ENCODE results near the gene CACNA2D4.

CACNA2D4 gene

DNA sequence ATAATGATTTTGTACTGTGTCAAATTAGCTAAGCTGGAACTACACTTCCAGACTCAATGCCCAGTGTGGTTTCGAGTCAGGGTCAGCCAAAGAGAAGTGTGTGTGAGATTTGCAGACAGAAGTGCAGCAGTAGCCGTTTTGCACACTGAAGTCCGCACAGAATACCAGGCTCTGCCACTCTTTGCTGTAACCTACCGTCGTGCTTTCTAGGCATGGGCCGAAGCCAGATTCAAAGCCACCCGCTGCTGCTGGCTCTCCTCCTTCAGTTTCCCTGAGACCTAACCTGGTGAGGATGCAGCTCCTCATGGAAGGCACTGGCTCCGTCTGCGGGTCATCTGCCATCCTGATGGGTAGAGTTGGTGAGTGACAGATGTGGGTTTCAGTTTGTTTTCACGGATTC is 49.3 kb downstream of the CACNA2D4 start:
- DNase-seq, result no peak

DNA sequence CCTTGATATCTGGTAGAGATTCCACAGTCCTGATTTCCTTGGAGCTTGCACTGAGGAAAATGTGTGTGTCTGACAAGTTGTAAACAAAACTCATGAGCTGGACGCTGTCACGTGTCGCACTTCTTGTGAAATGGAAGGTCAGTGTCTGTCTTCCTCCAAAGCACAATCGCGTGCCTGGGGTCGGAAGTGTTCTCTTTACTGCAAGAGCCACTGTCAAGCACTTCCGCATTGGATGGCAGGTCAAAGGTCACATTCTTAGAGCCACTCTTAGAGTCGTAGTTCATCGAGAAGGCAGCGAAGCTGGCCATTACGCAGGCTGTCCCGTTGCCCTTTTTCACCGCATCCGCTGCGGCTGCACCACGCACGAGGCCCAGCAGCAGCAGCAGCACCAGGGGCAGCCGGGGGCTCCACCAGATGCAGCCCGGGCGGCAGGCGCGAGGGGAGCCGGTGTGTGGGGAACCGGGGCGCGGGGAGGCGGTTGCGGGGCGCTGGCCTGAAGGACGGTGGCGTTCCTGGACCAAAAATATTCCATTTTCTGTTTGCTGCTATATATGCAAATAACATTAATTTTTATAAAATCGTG is 53.1 kb downstream of the CACNA2D4 start:
- no peak for DNase-seq

DNA sequence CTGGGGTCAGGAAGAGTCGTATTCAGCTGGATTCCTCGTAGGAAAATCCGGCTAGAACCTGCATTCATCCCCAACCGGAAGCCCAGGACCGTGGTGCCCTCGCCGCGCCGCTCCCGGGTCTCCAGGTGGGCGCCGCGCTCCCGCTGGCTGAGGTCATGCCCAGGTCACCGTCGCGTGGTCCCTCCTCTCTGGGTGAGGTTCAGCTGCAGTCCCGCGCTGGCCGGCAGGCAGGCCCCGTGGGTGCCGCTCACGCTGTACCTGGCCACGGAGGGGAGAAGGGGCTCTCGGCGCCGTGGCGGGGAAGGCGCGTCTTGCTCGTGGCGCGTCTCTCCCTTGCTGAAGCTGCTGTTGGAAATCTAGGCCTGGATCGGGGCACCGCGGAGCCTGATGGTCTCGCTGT is 53.6 kb downstream of the CACNA2D4 start:
- DNase-seq, result no peak

DNA sequence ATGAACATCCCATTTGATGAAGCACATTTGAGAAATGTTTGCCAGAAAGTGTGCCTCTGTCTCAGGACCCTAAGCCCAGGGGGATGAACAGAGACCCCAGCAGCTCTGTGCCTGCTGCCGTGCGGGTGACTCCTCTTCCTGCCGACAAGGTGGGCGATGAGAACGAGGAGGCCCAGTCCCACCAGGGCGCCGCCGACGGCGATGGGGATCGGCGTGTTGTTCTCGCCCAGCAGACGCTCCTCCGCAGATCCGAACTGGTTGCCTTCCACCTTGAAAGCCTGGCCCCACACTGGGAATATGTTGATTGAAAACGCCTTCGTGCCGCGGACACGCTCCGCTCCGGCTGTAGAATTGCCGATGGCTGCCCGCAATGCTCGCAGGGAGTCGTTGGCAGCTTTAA is 54.0 kb downstream of the CACNA2D4 start:
- DNase-seq, result no peak

DNA sequence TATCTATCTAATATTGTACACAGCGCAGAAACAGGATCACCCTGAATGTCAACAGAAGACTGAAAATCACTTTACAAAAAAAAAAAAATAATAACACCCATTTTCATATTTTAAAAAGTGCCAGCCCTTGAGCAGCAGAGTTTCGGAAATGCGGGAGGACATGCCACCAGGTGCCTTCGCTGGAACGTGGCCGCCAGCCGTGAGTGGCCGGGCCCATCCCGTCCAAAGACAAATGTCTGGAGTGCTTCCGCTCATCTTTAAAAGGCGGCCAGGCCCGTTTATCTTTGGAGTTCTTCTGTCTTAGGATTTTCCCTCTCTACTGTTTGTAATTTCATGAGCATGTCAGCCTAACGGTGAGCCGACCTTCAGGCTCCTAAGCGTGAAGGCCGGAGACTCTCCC is 54.6 kb downstream of the CACNA2D4 start:
- no peak for DNase-seq

DNA sequence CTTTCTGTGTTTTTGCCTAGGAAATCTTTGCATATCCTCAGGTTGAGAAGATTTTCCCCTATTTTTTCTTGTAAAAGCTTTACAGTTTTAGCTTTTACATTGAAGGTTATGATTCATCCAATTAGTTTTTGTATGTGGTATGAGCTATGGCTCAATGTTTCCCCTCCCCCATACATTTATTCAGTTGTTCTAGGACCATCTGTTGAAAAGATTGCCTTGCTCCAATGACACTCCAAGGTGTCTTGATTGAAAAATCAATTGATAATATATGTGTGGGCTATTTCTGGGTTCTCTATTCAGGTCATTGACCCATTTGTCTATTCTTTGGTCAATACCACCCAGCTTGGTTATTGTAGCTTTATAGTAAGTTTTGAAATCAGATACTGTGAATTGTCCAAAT is 55.5 kb downstream of the CACNA2D4 start:
- no peak for DNase-seq

DNA sequence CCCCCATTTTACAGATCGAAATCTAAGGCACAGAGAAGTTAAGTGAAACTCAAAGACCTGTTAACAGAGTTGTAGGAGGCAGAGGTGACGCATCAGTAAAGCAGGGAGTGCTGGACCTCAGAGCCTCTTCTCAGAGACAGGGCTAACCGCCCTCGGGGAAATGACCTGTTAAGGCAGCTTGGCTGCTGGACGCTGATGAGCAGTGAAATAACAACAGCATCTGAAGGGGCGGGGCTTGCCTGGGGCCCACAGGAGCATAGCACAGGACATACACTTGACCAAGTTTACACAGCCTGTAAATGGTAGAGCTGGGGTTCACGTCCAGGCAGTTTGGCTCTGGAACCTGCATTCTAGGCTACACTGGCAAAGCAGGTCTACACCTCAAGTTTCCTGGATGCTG is 58.8 kb downstream of the CACNA2D4 start:
- DNase-seq, result no peak

DNA sequence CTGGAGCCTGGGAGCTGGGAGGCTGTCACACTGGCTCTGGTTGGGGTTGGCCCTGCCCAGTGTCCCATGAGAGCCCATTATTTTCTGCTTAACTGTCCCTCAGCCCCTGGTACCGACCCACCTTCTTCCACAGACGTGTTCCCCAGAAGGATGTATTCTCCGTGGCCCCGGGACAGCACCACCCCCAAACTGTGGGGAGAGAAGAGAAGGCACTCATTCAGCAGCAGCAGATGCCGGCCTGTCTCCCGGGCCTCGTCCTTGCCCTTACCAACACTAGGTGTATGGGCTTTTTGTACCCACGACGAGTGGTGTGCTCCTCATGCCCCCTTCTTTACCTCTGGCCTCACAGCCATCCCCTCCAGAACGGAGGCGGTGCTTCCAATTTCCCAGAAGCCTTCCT is 60.0 kb downstream of the CACNA2D4 start:
- DNase-seq, result no peak

DNA sequence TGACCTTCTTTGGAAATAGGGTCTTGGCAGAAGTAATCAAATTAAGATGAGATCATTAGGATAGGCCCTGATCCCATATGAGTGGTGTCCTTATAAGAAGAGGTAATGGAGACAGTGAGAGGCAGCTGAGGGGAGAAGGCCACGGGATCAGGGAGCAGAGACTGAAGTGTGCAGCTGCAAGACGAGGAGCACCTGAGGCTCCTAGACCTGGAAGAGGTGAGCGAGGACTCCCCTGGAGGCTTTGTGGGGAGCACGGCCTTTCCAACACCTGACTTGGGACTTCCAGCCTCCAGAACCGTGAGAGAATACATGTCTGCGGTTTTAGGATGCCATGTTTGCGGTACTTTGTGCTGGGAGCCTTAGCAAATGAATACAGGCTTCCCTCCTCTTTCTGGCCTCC is 60.6 kb downstream of the CACNA2D4 start:
- no peak for DNase-seq

DNA sequence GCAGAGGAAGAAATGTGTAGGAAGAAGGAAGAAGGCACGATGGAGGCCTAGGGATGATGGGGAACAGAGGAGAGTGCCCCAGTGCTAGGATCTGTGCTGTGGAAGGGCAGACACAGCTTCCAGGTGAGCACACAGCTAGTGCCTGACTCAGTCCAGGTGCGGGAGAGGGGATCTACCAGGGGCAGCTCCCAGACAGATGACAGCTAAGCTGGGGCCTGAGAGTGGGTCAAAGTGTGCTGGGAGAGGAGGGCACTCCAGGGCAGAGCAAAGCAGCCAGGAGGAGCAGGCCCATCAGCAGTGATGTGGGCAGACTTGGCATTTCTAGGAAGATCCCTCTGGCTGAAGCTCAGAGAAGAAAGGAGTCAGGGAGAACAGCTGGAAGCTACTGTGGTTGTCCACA is 61.4 kb downstream of the CACNA2D4 start:
- no peak for DNase-seq

DNA sequence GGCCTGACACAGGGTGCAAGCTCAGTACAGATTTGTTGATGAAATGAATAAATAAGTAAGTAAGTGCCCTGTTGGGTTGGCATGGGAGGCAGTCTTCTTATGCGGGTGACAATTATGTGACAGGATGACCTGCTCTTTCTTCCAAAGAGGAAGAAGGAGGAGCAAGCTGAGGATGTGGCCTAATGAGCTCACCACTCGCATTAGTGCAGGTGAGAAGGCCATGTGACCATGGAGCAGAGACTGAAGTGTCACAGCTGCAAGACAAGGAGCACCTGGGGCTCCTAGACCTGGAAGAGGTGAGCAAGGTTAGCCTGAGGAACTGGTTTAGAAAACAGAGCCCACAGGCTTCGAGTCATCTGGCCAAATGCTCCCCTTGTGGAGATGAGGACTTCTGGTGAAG is 63.2 kb downstream of the CACNA2D4 start:
- DNase-seq, result peak; percentile 7

DNA sequence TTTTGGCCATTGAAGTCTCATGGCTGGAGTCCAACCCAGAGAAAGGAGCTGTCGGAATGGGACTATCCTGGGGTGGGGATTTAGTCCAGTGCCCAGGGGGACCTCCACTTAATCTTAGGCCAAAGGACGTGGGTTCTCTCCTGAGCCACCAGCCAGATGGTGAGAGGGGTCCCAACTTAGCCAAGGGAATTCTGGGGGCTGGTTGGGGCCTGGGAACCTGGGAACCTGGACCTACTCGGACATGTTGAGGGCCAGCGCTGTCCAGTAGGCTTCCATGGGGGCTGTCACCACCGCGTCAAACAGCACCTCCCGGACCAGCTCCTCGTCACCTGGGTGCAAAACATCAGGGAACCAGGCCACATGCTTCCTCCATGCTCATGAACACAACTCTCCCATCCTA is 64.7 kb downstream of the CACNA2D4 start:
- DNase-seq, result no peak

DNA sequence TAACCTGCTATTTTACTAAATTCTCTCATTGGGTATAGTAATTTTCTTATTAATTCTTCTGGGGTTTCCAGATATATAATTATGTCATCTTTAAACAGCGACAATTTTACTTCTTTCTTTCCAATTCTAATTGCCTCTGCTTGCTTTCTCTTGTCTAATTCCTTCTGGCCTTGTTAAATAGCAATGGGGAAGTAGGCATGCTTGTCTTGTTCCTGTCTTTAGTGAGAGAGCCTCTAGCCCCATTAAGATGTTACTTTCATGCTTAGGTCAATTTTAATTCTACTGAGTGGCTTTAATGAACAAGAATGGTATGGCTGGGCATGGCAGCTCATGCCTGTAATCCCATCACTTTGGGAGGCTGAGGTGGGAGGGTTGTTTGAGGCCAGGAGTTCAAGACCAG is 66.4 kb downstream of the CACNA2D4 start:
- DNase-seq, result no peak

DNA sequence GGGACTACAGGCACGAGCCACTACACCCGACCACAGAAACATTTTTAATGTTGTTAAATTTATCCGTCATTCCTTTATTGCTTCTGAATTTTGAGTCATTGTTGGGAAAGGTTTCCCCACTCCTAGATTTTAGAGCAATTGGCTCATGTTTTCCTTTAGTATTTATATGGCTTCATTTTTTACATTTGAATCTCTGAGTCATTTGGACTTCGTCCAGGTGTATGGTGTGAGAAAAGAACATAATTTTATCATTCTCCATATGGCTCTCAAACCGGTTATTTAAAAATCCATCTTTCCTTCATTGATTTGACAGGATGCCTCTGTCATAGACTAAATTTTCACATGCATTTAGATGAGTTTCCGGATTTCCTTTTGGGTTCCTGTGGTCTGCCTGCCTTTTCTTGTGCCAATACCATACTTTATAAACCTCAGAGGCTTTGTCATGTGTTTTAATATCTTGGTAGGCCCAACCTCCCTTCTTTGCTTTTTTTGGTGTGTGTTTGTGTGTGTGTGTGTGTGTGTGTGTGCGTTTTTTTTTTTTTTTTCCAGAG is 67.2 kb downstream of the CACNA2D4 start:
- no peak for DNase-seq

DNA sequence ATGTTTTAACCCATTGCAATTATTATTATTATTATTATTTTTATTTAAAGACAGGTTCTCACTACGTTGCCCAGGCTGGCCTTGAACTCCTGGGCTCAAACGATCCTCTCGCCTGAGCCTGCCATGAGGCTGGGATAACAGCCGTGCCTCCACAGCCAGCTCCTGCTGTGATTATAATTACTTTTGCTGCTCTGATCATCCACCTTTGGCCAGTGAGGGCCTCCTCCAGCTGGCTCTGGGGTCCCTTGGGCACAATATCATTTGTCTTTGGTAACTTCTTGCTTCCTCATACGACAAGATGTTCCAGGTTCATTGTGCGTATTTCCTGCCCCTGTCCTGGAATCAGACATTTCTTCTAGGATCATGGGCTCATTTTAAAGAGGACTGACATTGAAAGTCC is 69.7 kb downstream of the CACNA2D4 start:
- no peak for DNase-seq

DNA sequence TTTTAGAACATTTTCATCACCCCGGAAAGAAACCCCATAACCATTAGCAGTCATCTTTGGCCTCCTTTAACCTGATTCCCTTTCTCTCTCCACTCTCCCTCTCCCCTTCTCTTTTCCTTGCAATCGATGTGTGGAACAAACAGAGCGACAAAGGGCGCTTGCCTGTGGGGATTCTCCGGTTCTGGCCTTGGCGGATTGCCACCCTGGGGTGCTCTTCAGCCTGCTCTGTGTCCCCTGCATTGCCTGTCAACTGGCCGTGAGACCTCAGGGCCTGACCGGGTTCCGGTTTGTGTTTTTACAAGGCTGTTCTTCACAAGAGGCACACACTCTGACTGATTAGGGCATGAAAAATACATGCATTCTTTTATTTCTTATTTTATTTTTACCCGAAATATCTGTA is 70.3 kb downstream of the CACNA2D4 start:
- no peak for DNase-seq

DNA sequence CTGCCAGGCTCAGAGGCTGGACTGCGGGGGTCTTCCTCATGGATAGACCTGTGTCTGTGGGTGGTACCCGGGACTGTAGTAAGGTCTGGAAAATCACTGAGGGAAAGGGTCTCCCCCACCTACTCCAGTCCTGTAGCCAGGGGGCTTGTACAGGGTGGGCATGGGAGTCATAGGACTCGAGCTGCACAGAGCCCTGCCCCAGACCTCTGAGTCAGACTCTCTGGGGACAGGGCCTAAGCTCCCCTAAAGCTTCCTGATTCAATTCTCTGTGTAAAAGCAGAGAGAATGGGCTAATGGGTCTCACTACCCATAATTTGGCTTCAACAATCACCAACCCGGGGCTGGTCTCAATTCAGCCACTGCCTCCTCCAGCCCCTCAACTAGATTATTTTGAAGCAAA is 71.0 kb downstream of the CACNA2D4 start:
- no peak for DNase-seq

DNA sequence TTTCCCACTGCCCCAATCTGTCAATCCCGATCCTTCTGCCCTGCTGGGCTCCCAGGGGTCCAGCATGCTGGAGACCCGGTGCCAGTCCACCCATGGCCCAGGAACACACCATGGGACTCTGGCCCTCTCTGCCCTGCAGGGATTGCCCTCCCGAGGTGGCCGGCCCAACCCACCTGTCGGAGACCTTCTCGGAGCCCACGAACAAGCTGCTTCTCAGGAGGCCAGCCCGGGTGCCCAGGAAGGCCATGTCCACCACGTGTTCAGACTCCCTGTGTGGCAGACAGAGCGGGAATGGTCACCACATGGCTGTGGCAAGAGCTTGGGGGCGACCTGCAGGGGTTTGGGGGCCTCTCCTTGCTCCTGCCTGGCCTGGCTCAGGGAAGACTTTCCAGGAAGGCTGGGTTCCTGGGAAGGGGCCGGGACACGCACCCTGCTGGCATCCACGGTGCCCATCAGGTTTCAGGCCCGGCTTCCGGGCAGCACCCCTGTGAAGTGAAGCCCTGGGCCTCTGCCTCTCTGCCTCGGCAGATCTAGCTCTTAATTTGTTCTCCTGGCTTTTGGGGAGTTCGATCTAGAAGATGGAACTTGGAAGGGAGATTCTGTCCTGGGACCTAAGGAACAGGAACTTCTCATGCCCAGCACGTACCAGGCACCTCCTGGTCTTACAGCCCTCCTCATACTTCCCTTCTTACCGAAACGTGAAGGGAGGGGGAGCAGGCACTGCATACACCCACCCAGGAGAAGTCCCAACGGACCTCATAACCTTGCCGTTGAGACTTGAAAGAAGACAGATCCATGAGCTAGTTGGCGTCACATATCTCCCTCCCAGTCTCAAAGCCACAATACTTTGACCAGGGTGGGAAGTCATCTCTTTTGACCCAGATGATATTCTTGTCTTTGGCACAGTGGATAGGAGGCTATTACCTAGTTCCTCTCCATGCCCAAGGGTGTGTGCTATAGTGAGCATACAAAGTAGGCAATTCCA is 71.7 kb downstream of the CACNA2D4 start:
- DNase-seq, result no peak

DNA sequence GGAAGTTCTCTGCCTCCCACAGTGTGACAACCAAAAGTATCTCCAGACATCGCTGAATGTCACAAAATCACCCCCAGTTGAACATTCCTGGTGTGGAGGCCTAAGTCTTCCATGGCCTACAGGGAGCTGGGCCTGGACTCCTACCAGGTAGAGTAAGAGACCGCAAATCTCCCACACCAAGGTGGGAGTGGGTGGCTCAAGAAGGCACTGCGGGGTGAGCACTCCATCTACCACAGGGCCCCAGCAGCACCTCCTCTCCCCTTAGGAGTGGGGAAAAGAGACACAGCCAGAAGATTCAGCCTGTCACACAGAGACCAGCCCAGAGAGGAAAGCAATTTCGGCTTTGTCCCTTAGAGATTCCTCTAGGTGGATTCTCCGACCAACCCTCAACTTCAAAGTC is 72.6 kb downstream of the CACNA2D4 start:
- no peak for DNase-seq

DNA sequence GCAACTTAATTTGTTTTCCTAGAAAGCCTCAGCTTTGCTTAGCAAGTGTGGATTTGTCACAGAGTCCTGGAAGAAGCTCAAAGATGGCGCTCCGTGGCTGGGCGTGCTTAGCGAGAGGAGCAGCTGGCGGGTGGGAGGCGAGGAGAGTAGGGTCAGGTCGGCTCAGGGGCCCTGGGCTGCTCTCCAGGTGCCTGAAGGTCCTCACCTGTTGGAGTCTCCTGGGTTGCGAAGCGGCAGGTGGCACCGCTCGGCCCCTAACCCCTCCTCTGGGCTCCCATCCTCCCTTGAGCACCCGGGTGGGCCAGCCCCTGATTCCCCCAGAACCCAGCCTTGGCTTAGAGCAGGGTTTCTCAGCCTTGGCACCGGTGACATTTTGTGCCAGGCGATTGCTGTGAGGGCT is 73.0 kb downstream of the CACNA2D4 start:
- DNase-seq, result no peak

DNA sequence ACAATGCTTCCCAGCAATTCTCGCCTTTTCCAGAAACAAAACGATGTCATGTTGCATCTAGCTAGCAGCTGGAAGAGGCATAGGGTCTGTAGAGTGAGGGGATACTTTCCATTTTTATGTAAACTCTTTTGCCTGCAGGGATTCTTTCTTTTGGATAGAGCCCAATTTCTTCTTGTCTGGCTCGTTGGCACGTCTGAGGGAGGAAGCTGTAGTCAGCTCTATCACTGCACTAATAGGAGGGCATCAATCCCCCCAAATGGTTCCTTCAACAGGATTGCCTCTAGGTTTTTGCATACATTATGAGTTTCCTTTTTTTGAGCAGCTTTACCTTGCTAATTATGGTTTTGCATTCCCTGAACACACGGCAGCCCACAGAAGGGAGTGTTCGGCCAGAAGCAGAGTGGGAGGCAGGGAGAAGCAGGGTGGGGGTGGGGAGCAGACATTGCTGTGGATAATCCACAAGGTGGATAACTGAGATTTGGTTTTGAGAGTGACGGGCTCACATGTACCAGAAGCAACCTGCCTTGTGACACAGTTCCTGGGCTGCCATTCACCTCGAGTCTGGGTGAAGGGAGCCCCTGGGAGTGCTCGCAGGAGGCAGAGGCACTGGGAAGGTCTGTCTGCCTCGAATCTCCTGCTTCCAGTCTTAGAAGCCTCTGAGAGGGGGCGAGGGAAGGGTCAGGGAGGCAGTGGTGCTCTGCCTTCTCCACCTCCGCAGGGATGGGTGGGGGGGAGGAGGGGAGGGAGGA is 73.6 kb downstream of the CACNA2D4 start:
- DNase-seq, result no peak

DNA sequence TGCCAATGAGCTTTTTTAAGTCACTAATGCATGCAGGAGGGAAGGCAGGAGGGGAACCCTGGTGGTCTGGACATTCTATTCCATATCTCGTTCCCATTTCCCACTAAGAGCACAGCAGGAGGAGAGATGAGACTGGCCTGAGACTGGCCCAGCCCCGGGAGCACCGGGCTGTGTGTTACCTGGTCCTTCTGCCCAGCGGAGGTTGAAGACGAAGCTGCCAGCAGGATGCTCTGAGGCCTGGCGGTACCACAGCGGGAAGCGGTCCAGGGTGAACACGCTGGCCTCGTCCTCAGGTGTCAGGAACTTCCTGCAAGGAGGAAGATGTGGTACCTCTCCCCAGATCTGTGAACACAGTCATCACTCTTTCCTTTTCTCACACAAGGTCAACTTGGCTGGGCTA is 74.2 kb downstream of the CACNA2D4 start:
- DNase-seq, result no peak

DNA sequence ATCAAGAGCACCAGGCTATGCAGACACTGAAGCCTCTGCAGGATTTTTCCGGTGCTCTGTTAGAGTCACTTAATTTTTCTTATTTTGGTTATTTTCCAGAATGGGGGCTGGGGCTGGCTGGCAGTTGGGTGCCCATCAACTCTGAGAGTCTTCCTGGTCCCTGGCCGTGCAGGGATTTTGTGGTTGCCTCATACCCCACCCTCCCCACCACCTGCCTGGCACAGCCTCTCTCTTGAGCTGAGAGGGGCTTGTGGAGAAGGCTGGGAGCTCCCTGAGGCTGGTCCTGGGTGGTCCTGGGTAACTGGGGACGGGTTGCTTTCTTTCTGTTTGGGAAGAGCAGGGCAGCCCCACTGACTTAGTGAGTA is 74.8 kb downstream of the CACNA2D4 start:
- no peak for DNase-seq

Measured in CD4-positive, alpha-beta T cell treated with Interleukin-12 subunit alpha and Interleukin-12 subunit beta, for 1 hour (primary cell).